Tibial nerve (tissue), 4 donors: ENCODE data around the gene DNAJC1.

Source experiments
- EP300 ChIP-seq, 2 donors: sonication (generic); formaldehyde crosslinking; IDR thresholded peaks; one replicate each; pipeline ENCODE4 v1.6.1; 2017; ENCODE audit warnings: antibody characterized with exemption in 2 of 2, mild to moderate bottlenecking in 1 of 2
- POLR2A ChIP-seq, 2 donors: fragments of 450-650 bp; IDR thresholded peaks; one replicate each; pipeline ENCODE4 v1.6.1; 2017; ENCODE audit warnings: antibody characterized with exemption in 2 of 2, mild to moderate bottlenecking in 2 of 2, moderate library complexity in 2 of 2
- TF ChIP-seq, protein P1 (sequence below), 5 experiments: fragments of 200-600 bp in 3 of 5; fragments of 450-650 bp in 2 of 5; sonication (generic) in 3 of 5; IDR thresholded peaks; one replicate each; pipeline ENCODE4 v1.5.1; 2016 to 2019; ENCODE audit warnings: antibody characterized with exemption in 5 of 5, mild to moderate bottlenecking in 3 of 5, moderate library complexity in 2 of 5

DNA sequence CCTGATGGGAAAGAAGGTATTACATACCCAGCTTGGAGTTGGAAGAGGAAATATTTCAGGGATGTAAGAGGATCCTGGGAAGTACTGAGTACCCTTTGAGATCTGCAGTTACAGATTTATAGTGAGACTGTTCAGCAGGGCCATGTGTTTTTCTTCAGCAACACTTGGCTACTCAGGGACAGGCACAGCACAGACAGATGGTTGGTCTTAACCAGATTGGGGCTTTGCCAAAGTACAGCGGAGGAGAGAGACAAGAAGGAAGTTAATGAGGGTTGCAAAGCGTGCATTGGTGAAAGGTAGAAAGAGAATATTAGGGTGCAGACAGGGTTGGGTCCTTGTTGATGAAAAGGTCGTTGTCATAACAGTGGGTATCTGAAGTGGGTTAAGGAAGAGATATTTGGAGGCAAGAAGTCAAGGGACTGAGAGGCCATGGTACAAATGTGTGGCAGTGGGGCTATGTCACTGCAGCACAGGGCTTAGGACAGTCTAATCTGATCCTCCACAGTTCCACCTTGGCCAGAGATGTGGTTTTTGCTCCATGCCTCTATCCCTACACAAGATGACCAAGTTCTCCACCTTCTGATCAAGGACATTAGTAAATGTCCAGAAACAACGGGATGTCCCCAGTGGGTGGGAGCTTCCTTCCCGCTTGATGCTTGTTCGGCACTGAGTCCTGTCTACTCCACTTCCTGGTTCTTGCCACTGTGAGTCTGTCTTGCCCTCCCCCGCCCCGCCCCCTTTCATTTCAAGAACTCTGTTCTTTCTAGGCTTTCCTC, 18.9 kb upstream of the DNAJC1 start:
- TF ChIP-seq, protein P1, sequence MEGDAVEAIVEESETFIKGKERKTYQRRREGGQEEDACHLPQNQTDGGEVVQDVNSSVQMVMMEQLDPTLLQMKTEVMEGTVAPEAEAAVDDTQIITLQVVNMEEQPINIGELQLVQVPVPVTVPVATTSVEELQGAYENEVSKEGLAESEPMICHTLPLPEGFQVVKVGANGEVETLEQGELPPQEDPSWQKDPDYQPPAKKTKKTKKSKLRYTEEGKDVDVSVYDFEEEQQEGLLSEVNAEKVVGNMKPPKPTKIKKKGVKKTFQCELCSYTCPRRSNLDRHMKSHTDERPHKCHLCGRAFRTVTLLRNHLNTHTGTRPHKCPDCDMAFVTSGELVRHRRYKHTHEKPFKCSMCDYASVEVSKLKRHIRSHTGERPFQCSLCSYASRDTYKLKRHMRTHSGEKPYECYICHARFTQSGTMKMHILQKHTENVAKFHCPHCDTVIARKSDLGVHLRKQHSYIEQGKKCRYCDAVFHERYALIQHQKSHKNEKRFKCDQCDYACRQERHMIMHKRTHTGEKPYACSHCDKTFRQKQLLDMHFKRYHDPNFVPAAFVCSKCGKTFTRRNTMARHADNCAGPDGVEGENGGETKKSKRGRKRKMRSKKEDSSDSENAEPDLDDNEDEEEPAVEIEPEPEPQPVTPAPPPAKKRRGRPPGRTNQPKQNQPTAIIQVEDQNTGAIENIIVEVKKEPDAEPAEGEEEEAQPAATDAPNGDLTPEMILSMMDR (IDR thresholded peaks at IDR 0.05), result no peak
- TF ChIP-seq POLR2A (IDR thresholded peaks at IDR 0.05) (no peak), EP300 (IDR thresholded peaks at IDR 0.05) (no peak)
